SK-N-SH (cell line): ENCODE results near the gene KCNC4. TPM values are rescaled to one million over a fixed set of nuclear protein-coding genes. Genes with fewer than 3 reads are reported as not detected.

Experiments used
- CTCF ChIA-PET: fragments of 300-600, 350-600 bp; formaldehyde crosslinking; extraction: SDS; loops from one replicate; lab custom pipeline; 2021; lab: Yijun Ruan, JAX
- POLR2A ChIA-PET: fragments of 350-600 bp; sonication (Branson Sonifier 250); formaldehyde crosslinking; extraction: SDS; loops from one replicate; lab custom pipeline; 2020; ENCODE audit warnings: antibody characterized with exemption, inconsistent platforms; lab: Yijun Ruan, JAX
- DNase-seq: peaks from one replicate; pipeline ENCODE4 v3.0.0; 2012
- H2AFZ ChIP-seq: fragments of 200-600 bp; sonication (generic); 2 replicates; pipeline ENCODE4 v1.8.1; 2016; ENCODE audit warnings: antibody characterized with exemption, mild to moderate bottlenecking, low read depth
- H3F3A ChIP-seq: fragments of 200-600 bp; sonication (generic); replicated peaks from 2 replicates; pipeline ENCODE3; 2016; ENCODE audit warnings: antibody characterized with exemption, mild to moderate bottlenecking; ENCODE audit not compliant: insufficient read depth
- H3K27ac ChIP-seq, 2 experiments: fragments of 200-500 bp in 1 of 2; fragments of 200-600 bp in 1 of 2; sonication (Bioruptor generic) in 1 of 2; sonication (generic), shearing (Covaris generic) in 1 of 2; 2 replicates each; pipeline versions ENCODE4 v1.5.1 to v1.6.1; 2014 to 2016; ENCODE audit warnings: low read depth in 2 of 2, inconsistent platforms in 1 of 2, low read length in 1 of 2, mild to moderate bottlenecking in 1 of 2, mixed read lengths in 1 of 2
- H3K27me3 ChIP-seq: fragments of 200-600 bp; sonication (generic), shearing (Covaris generic); 2 replicates; pipeline ENCODE4 v1.6.1; 2016; ENCODE audit warnings: mixed run types; ENCODE audit not compliant: insufficient read depth
- H3K36me3 ChIP-seq, 2 experiments: fragments of 200-500 bp in 1 of 2; fragments of 200-600 bp in 1 of 2; sonication (Bioruptor generic) in 1 of 2; sonication (generic) in 1 of 2; replicated peaks in 1 of 2; 2 replicates each; pipeline versions ENCODE3 to v1.5.1; 2014 to 2016; ENCODE audit warnings: low read length in 1 of 2, mild to moderate bottlenecking in 1 of 2; ENCODE audit not compliant: insufficient read depth in 2 of 2, control insufficient read depth in 1 of 2
- H3K4me1 ChIP-seq, 2 experiments: fragments of 200-500 bp in 1 of 2; fragments of 200-600 bp in 1 of 2; sonication (Bioruptor generic) in 1 of 2; sonication (generic), shearing (Covaris generic) in 1 of 2; 2 replicates each; pipeline versions ENCODE4 v1.5.1 to v1.6.1; 2014 to 2016; ENCODE audit warnings: low read depth in 1 of 2, low read length in 1 of 2, mixed run types in 1 of 2; ENCODE audit not compliant: insufficient read depth in 2 of 2, control insufficient read depth in 1 of 2
- H3K4me2 ChIP-seq: fragments of 200-600 bp; sonication (generic), shearing (Covaris generic); 2 replicates; pipeline ENCODE4 v1.6.1; 2017; ENCODE audit warnings: mixed run types
- H3K4me3 ChIP-seq, 2 experiments: fragments of 200-500 bp in 1 of 2; fragments of 200-600 bp in 1 of 2; sonication (Bioruptor generic) in 1 of 2; sonication (generic), shearing (Covaris generic) in 1 of 2; 2 replicates each; pipeline versions ENCODE4 v1.5.1 to v1.8.1; 2014 to 2016; ENCODE audit warnings: low read depth in 2 of 2, inconsistent platforms in 1 of 2, low read length in 1 of 2, mild to moderate bottlenecking in 1 of 2, mixed read lengths in 1 of 2, moderate library complexity in 1 of 2
- H3K79me2 ChIP-seq: fragments of 200-600 bp; sonication (generic); 2 replicates; pipeline ENCODE4 v1.8.1; 2017; ENCODE audit warnings: mild to moderate bottlenecking; ENCODE audit not compliant: insufficient read depth
- H3K9ac ChIP-seq: fragments of 200-600 bp; sonication (generic); 2 replicates; pipeline ENCODE4 v1.6.1; 2017; ENCODE audit warnings: mixed run types
- H3K9me2 ChIP-seq: fragments of 200-600 bp; sonication (generic); 2 replicates; pipeline ENCODE4 v1.6.1; 2017; ENCODE audit warnings: mixed run types
- H3K9me3 ChIP-seq: fragments of 200-600 bp; sonication (generic); 2 replicates; pipeline ENCODE4 v1.6.1; 2017; ENCODE audit warnings: mixed run types, mild to moderate bottlenecking, moderate library complexity
- H4K20me1 ChIP-seq: fragments of 200-600 bp; sonication (generic); 2 replicates; pipeline ENCODE4 v1.6.1; 2017; ENCODE audit warnings: mild to moderate bottlenecking, mixed run types; ENCODE audit not compliant: insufficient read depth
- CHD2 ChIP-seq: fragments of 150-350 bp; IDR thresholded peaks from 2 replicates; pipeline ENCODE4 v1.6.1; 2018; ENCODE audit warnings: low read length; ENCODE audit not compliant: partially characterized antibody
- FOSL2 ChIP-seq: IDR thresholded peaks from 2 replicates; pipeline ENCODE4 v1.4.0; 2012; ENCODE audit warnings: low read depth, mild to moderate bottlenecking, moderate library complexity, borderline replicate concordance
- FOXJ3 ChIP-seq: sonication (generic); formaldehyde crosslinking; IDR thresholded peaks from 2 replicates; pipeline ENCODE4 v1.5.1; 2020; ENCODE audit warnings: mild to moderate bottlenecking, missing genetic modification reagents
- MXI1 ChIP-seq: IDR thresholded peaks from 2 replicates; pipeline ENCODE4 v1.6.1; 2012; ENCODE audit warnings: mild to moderate bottlenecking, low read depth, low read length, improper control_type of control experiment
- NFIC ChIP-seq: IDR thresholded peaks from 2 replicates; pipeline ENCODE4 v1.4.0; 2012; ENCODE audit warnings: borderline replicate concordance
- NRF1 ChIP-seq: IDR thresholded peaks from 2 replicates; pipeline ENCODE4 v1.6.1; 2012; ENCODE audit warnings: low read depth, mild to moderate bottlenecking, low read length
- YY1 ChIP-seq: IDR thresholded peaks from 2 replicates; pipeline ENCODE4 v1.4.0; 2012; ENCODE audit warnings: low read depth, mild to moderate bottlenecking
- WGBS: methylation state at CpG from one replicate; pipeline ENCODE4 v1.1.6; 2017; ENCODE audit warnings: low lambda C conversion rate; 5-methylcytosine and 5-hydroxymethylcytosine counted together
- polyA plus RNA-seq, 3 experiments: library from polyadenylated mRNA; depleted of rRNA; stranded (reverse); fragments of >200 nt; gene quantifications; 2 replicates each; pipeline ENCODE4 v1.2.3, GENCODE V29; 2012
- TF ChIP-seq, protein P1 (sequence below): IDR thresholded peaks from 2 replicates; pipeline ENCODE4 v1.6.1; 2012; ENCODE audit warnings: mild to moderate bottlenecking, low read depth, low read length, moderate library complexity
- TF ChIP-seq, protein P2 (sequence below): fragments of 200-600 bp; sonication (generic); IDR thresholded peaks from 2 replicates; pipeline ENCODE4 v1.6.1; 2017; ENCODE audit warnings: antibody characterized with exemption, mild to moderate bottlenecking, moderate library complexity
- TF ChIP-seq, protein P3 (sequence below): IDR thresholded peaks from 2 replicates; pipeline ENCODE4 v1.4.0; 2012; ENCODE audit warnings: low read depth, borderline replicate concordance

The KCNC4 gene
- polyA plus RNA-seq, 1 of the 3 experiments (the other 2 are of a cell fraction): 0.51 TPM

DNA sequence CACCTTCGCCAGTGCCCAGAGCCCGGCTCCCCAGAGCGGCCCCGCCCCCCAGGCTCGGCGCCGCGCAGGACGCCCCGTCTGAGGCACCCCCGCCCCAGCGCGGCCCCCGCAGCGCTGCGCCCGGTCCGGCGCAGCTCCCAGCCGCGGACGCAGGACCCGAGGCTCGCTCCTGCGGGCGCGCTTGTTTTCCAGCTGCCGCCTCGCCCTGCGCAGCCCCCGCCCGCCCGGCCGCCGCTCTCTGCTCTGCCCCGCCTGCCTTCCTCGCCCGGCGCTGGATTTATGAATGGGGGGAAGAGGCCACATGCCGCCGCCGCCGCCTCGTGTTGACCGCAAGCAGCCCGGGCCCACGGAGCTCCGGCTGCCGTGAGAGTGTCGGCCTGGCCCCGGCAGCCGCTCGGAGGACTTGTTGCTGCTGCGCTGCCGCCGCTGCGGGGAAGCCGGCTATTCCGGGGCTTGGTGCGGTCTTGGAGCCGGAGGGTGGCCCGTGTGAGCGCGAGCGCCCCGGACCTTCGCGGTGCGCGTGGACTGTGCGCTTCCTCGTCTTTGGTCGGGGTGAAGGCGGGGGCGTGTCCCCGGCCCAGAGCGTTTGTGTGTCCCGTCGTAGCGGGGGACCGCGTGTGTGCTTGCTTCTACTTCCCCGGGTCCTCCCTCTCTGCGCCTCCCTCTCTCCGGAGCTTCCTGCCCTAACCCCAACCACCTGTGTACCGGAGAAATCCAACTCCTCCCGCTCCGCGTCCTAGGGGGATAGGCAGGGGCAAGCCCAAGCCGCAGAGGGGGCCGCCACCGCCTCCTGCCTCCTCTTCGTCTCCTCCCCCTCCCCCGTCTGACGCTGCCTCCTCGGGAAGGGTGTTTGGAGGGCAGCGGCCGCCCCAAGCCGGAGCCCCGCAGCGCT, 736 bp downstream of the KCNC4 start:
- WGBS: 12% methylated on average over 13 of the region's 101 CpGs
- no peak overlapping the region; a peak in 1 of 4 replicates for H3K27ac ChIP-seq
- no peaks in the 10 kb centered on the region for H3K36me3 ChIP-seq
- peak overlapping the region; percentile 82 for H3K4me2 ChIP-seq
- no peaks in the 10 kb centered on the region for H4K20me1 ChIP-seq
- H3K4me3 ChIP-seq: peak overlapping the region; percentile 54
- ChIA-PET POLR2A (interaction anchor here (0.9 kb wide), 1 partner anchor 22 kb away, joined by 3 read pairs; no protein-coding TSS in a partner anchor), CTCF (interaction anchor here (0.7 to 19.1 kb wide), 7 partner anchors 18 to 285 kb away, joined by 3 to 1300 read pairs (median 42); no protein-coding TSS in a partner anchor)
- TF ChIP-seq, protein P1, sequence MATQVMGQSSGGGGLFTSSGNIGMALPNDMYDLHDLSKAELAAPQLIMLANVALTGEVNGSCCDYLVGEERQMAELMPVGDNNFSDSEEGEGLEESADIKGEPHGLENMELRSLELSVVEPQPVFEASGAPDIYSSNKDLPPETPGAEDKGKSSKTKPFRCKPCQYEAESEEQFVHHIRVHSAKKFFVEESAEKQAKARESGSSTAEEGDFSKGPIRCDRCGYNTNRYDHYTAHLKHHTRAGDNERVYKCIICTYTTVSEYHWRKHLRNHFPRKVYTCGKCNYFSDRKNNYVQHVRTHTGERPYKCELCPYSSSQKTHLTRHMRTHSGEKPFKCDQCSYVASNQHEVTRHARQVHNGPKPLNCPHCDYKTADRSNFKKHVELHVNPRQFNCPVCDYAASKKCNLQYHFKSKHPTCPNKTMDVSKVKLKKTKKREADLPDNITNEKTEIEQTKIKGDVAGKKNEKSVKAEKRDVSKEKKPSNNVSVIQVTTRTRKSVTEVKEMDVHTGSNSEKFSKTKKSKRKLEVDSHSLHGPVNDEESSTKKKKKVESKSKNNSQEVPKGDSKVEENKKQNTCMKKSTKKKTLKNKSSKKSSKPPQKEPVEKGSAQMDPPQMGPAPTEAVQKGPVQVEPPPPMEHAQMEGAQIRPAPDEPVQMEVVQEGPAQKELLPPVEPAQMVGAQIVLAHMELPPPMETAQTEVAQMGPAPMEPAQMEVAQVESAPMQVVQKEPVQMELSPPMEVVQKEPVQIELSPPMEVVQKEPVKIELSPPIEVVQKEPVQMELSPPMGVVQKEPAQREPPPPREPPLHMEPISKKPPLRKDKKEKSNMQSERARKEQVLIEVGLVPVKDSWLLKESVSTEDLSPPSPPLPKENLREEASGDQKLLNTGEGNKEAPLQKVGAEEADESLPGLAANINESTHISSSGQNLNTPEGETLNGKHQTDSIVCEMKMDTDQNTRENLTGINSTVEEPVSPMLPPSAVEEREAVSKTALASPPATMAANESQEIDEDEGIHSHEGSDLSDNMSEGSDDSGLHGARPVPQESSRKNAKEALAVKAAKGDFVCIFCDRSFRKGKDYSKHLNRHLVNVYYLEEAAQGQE: no peak
- TF ChIP-seq MXI1: 0 out of 2 replicates have a peak, but pooled peaks have one; percentile 27
- peaks cover 0 to 62% of the 10 kb centered on the region in 2 experiments; a peak in 2 of 4 replicates for H3K4me1 ChIP-seq
- peak; percentile 80 for DNase-seq
- H3K9ac ChIP-seq: no peak overlapping the region
- H3K9me2 ChIP-seq: no peaks in the 10 kb centered on the region
- peaks cover 4% of the 10 kb centered on the region for H3F3A ChIP-seq
- H3K9me3 ChIP-seq: no peaks in the 10 kb centered on the region
- H3K27me3 ChIP-seq: peaks cover 23% of the 10 kb centered on the region
- peak overlapping the region; percentile 63 for H2AFZ ChIP-seq
- H3K79me2 ChIP-seq: no peaks in the 10 kb centered on the region

DNA sequence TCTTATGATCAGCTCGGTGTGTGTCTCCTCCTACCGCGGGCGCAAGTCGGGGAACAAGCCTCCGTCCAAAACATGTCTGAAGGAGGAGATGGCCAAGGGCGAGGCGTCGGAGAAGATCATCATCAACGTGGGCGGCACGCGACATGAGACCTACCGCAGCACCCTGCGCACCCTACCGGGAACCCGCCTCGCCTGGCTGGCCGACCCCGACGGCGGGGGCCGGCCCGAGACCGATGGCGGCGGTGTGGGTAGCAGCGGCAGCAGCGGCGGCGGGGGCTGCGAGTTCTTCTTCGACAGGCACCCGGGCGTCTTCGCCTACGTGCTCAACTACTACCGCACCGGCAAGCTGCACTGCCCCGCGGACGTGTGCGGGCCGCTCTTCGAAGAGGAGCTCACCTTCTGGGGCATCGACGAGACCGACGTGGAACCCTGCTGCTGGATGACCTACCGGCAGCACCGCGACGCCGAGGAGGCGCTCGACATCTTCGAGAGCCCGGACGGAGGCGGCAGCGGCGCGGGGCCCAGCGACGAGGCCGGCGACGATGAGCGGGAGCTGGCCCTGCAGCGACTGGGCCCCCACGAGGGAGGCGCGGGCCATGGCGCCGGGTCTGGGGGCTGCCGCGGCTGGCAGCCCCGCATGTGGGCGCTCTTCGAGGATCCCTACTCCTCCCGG, 1.5 kb downstream of the KCNC4 start:
- Histone ChIP-seq H3K9me3 (no peaks in the 10 kb centered on the region), H2AFZ (peak overlapping the region; percentile 63; the same call in 1 of the 2 replicates), H3K4me1 (peaks cover 0 to 62% of the 10 kb centered on the region in 2 experiments; a peak in 2 of 4 replicates), H3F3A (peaks cover 4% of the 10 kb centered on the region), H3K36me3 (no peaks in the 10 kb centered on the region), H3K27ac (no peak overlapping the region), H3K9ac (no peak overlapping the region), H3K9me2 (no peaks in the 10 kb centered on the region), H3K4me3 (peak overlapping the region in 1 of 2 experiments; percentile 54; a peak in 3 of 4 replicates), H3K79me2 (no peaks in the 10 kb centered on the region), H3K4me2 (peak overlapping the region; percentile 82; the same call in 1 of the 2 replicates), H3K27me3 (peaks cover 23% of the 10 kb centered on the region), H4K20me1 (no peaks in the 10 kb centered on the region)
- 72% methylated on average over 64 of the region's 81 CpGs for WGBS
- CTCF ChIA-PET: interaction anchor here (1.2 to 19.1 kb wide), 6 partner anchors 8 to 284 kb away, joined by 4 to 1300 read pairs (median 16); no protein-coding TSS in a partner anchor
- POLR2A ChIA-PET: interaction anchor here (0.9 kb wide), 1 partner anchor 23 kb away, joined by 3 read pairs; no protein-coding TSS in a partner anchor
- DNase-seq: no peak
- no peak for TF ChIP-seq CHD2
- TF ChIP-seq NRF1: no peak
- no peak for TF ChIP-seq NFIC
- TF ChIP-seq YY1: no peak
- TF ChIP-seq FOSL2: no peak
- TF ChIP-seq, protein P2, sequence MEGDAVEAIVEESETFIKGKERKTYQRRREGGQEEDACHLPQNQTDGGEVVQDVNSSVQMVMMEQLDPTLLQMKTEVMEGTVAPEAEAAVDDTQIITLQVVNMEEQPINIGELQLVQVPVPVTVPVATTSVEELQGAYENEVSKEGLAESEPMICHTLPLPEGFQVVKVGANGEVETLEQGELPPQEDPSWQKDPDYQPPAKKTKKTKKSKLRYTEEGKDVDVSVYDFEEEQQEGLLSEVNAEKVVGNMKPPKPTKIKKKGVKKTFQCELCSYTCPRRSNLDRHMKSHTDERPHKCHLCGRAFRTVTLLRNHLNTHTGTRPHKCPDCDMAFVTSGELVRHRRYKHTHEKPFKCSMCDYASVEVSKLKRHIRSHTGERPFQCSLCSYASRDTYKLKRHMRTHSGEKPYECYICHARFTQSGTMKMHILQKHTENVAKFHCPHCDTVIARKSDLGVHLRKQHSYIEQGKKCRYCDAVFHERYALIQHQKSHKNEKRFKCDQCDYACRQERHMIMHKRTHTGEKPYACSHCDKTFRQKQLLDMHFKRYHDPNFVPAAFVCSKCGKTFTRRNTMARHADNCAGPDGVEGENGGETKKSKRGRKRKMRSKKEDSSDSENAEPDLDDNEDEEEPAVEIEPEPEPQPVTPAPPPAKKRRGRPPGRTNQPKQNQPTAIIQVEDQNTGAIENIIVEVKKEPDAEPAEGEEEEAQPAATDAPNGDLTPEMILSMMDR: no peak
- TF ChIP-seq FOXJ3 (CRISPR knock-in tag): no peak
- TF ChIP-seq, protein P1: no peak
- TF ChIP-seq, protein P3, sequence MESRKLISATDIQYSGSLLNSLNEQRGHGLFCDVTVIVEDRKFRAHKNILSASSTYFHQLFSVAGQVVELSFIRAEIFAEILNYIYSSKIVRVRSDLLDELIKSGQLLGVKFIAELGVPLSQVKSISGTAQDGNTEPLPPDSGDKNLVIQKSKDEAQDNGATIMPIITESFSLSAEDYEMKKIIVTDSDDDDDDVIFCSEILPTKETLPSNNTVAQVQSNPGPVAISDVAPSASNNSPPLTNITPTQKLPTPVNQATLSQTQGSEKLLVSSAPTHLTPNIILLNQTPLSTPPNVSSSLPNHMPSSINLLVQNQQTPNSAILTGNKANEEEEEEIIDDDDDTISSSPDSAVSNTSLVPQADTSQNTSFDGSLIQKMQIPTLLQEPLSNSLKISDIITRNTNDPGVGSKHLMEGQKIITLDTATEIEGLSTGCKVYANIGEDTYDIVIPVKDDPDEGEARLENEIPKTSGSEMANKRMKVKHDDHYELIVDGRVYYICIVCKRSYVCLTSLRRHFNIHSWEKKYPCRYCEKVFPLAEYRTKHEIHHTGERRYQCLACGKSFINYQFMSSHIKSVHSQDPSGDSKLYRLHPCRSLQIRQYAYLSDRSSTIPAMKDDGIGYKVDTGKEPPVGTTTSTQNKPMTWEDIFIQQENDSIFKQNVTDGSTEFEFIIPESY: no peak
